Fibroblast of the aortic adventitia (primary cell): ENCODE data around the gene CLIP1. TPM values are rescaled to one million over a fixed set of nuclear protein-coding genes. Genes with fewer than 3 reads are reported as not detected.
"Not testable (repeated sequence)": the region's sequence is repeated elsewhere in the genome, so short reads cannot be mapped to it uniquely, and the experiment has no call there.

Experiments used
- DNase-seq: peaks from one replicate; pipeline ENCODE4 v3.0.0-alpha.2; 2010; ENCODE audit warnings: low read depth
- H3K4me3 ChIP-seq: 2 replicates; pipeline ENCODE4 v1.5.1; 2011; ENCODE audit warnings: low read depth, mild to moderate bottlenecking, control low read depth, low read length, moderate library complexity
- total RNA-seq: library from RNA; depleted of rRNA; stranded (reverse); fragments of >200 nt; gene quantifications from 2 replicates; pipeline ENCODE4 v1.2.3, GENCODE V29; 2012; ENCODE audit warnings: low replicate concordance
- TF ChIP-seq, protein P1 (sequence below): IDR thresholded peaks from 2 replicates; pipeline ENCODE4 v1.5.1; 2011; ENCODE audit warnings: mild to moderate bottlenecking, low read length, control low read depth, inconsistent platforms; ENCODE audit not compliant: insufficient read depth

CLIP1 gene
- total RNA-seq, 1 donor, result 80.3 TPM

DNA sequence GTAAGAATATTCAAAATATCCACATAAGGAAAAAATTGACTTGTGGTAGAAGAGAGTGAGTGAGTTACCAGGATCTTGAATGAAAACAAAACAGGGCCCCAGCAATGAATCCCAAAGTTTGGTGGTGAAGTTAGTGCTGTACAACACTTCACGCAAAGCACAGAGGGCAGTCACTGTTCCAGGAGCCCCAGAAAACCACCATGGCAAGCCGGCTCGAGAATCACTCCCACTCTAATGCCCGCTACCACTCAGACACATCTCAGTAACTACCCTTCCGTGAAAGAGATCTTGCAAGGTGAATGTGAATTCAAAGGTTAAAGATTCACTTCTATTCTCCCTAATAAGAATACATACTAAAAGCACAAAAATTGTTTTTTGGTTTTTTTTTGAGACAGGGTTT, 30.1 kb downstream of the CLIP1 start:
- TF ChIP-seq, protein P1, sequence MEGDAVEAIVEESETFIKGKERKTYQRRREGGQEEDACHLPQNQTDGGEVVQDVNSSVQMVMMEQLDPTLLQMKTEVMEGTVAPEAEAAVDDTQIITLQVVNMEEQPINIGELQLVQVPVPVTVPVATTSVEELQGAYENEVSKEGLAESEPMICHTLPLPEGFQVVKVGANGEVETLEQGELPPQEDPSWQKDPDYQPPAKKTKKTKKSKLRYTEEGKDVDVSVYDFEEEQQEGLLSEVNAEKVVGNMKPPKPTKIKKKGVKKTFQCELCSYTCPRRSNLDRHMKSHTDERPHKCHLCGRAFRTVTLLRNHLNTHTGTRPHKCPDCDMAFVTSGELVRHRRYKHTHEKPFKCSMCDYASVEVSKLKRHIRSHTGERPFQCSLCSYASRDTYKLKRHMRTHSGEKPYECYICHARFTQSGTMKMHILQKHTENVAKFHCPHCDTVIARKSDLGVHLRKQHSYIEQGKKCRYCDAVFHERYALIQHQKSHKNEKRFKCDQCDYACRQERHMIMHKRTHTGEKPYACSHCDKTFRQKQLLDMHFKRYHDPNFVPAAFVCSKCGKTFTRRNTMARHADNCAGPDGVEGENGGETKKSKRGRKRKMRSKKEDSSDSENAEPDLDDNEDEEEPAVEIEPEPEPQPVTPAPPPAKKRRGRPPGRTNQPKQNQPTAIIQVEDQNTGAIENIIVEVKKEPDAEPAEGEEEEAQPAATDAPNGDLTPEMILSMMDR, result no peak
- no peak overlapping the region for H3K4me3 ChIP-seq
- DNase-seq, result no peak

DNA sequence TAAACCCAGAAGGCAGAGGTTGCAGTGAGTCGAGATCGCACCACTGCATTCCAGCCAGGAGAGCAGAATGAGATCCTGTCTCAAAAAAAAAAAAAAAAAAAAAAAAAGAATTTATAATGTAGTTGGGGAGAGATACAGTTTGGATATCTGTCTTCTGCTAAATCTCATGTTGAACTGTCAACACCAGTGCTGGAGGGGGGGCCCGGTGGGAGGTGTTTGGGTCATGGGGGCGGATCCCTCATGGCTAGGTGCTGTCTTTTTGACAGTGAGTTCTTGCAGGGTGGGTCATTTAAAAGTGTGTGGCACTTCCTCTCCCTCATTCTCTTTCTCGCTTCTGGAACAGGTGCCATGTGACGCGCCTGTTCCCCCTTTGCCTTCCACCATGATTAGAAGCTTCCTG, 32.8 kb downstream of the CLIP1 start:
- DNase-seq, result no peak
- H3K4me3 ChIP-seq, result no peak overlapping the region
- TF ChIP-seq, protein P1, result no peak

DNA sequence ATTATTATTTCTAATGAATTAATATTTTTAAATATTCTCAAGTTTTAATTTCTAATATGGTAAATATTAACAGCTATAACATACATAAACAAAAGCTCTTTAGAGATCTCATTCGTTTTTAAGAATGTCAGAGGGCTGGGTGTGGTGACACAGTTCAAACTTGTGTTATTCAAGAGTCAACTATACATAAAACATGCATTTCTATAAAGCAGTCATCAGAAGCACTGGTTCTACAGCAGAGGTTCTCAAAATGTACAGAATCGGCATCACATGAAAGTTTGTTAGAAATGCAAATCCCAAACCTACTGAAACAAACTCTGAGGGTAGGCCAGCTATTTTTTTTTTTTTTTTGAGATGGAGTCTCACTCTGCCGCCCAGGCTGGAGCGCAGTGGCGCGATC, 34.6 kb downstream of the CLIP1 start:
- H3K4me3 ChIP-seq, result no peak overlapping the region
- no peak for DNase-seq
- TF ChIP-seq, protein P1, result no peak

DNA sequence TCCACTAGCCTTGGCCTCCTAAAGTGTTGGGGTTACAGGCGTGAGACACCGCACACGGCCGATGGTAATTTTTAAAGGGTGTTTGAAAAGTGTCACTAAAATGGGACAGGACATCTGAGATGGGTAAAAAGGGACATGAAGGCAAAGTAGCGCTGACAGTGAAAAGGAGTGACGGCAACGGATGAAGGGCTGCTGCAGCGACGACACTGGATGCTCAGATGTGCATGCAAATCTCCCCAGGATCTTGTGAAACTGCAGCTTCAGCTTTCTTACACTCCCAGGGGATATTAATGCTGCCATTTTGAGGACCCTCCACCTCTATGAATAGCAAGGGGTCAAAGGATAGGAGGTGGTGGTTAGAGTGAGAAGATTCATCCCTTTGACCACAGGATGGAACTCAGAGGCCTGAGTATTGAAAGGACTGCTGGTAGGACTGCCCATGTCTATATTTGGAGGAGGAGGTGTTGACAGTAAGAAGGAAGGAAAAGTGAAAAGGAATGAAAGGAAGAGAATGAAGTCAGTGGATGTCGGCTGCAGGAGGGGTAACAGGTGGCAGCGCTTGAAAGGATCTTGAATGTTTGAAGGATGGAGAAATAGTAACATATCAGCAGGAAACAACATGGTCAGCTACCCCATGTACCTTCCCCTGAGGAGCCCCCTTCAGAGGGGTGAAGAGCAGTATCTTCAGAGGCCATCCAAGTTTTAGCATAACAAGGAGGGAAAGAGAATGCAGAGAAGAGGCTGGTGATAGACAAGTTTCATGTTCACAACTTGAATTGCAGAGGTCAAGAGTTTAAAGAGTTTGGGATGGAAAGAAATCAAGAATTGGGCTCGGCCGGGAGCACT, 37.1 kb downstream of the CLIP1 start:
- TF ChIP-seq, protein P1, result no peak
- H3K4me3 ChIP-seq, result no peak overlapping the region
- DNase-seq, result no peak

DNA sequence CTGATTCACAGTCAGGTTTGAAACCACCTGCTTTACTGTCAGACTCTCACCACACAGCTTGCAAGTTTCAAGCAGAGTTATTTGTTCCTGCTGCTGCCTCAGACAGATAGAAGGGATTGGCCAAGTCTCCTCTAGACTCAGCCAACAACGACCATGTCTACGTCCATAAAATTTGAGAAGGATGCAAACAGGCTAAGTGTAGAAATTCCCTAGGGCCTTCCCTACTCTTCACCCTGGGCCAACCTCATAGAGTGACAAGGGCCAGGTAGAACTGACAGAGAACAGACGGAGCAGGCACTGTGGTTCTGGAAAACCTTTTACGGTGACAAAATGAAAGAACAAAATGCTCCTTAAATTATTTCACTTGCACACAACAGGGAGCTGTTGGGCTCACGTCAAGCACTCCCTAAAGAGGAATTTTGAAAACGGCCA, 39.5 kb downstream of the CLIP1 start:
- TF ChIP-seq, protein P1, result no peak

DNA sequence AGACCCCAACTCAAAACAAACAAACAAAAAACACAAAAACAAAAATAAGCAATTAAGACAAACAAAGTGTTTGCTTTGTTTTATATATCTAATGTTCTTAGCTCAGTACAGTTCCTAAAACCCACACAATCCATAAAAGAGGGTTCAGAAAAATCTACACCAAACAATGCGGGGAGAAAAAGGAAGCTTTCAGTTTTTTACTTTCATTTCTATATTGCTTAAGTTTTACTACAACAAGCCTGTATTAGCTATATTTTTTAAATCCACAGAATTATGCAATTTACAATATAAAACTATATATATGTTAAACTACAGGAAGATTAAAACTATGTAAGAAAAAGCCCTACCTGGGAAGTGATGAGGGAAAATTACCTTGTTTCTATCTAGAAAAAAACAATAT, 41.4 kb downstream of the CLIP1 start:
- no peak overlapping the region for H3K4me3 ChIP-seq
- no peak for DNase-seq
- TF ChIP-seq, protein P1, result no peak

More for the DNA sequence above, 39.5 kb downstream of the CLIP1 start:
- no peak for DNase-seq
- no peak overlapping the region for H3K4me3 ChIP-seq

DNA sequence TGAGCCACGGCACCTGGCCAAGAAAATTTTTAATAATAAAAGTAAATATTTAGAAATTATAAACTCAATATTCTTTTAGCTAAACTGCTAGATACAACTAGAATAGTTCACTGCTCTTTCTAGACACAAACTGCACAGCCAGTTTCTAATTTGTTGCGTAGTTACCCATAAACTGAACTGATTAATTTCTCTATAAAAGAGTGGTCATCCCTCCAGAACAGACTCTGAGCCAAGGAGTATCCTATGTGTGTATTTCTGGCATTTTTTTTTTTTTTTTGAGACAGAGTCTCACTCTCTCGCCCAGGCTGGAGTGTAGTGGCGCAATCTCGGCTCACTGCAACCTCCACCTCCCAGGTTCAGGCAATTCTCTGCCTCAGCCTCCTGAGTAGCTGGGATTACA, 45.7 kb downstream of the CLIP1 start:
- not testable (repeated sequence) for DNase-seq, H3K4me3 ChIP-seq
